CD4-positive, alpha-beta T cell treated with Interferon alpha-2 for 1 hour (primary cell): ENCODE data around the gene TEF.
"Not testable (repeated sequence)": the region's sequence is repeated elsewhere in the genome, so short reads cannot be mapped to it uniquely, and the experiment has no call there.

ENCODE experiments used
- DNase-seq, 2 donors: peaks; one replicate each; pipeline ENCODE4 v3.0.0-alpha.2; 2020 to 2022

Gene TEF

GRCh38 chr22:41429951-41430332, 48.2 kb downstream of the TEF start:
- no peak for DNase-seq

- DNase-seq = no peak
These were observed 49.9 kb downstream of the TEF start for GRCh38 chr22:41431656-41432055.

GRCh38 chr22:41433480-41433879, 51.7 kb downstream of the TEF start:
- not testable (repeated sequence) for DNase-seq

- not testable (repeated sequence) for DNase-seq
These were observed 52.7 kb downstream of the TEF start for GRCh38 chr22:41434361-41435003.

GRCh38 chr22:41435560-41435959, 53.8 kb downstream of the TEF start:
- DNase-seq = no peak

- DNase-seq = no peak
These were observed 54.8 kb downstream of the TEF start for GRCh38 chr22:41436322-41437113.

- DNase-seq = no peak
These were observed 55.5 kb downstream of the TEF start for GRCh38 chr22:41437198-41437597.

- DNase-seq = not testable (repeated sequence)
These were observed 58.8 kb downstream of the TEF start for GRCh38 chr22:41440511-41440910.

GRCh38 chr22:41442240-41442792, 60.6 kb downstream of the TEF start:
- DNase-seq = no peak

GRCh38 chr22:41444360-41445128, 62.8 kb downstream of the TEF start:
- peak; percentile 88 to 91 for DNase-seq

- DNase-seq = peak in 1 of 2 donors; percentile 48
These were observed 63.7 kb downstream of the TEF start for GRCh38 chr22:41445129-41446056.

- DNase-seq = no peak
These were observed 64.3 kb downstream of the TEF start for GRCh38 chr22:41446057-41446501.

- DNase-seq = peak; percentile 93 to 96
These were observed 65.1 kb downstream of the TEF start, which contains the start of gene TOB2 for GRCh38 chr22:41446639-41447434. TSS of gene TOB2 (minus strand) at chr22:41446801. CDS start at chr22:41437345, 9,456 bp downstream.

- peak; percentile 49 to 60 for DNase-seq
These were observed 65.9 kb downstream of the TEF start for GRCh38 chr22:41447435-41448188.

GRCh38 chr22:41448189-41448808, 66.6 kb downstream of the TEF start:
- DNase-seq = peak; percentile 94 to 96
